HG03460 (cell line): Measurements from ENCODE around the gene GARIN5A.
"Not testable (repeated sequence)": the region's sequence is repeated elsewhere in the genome, so short reads cannot be mapped to it uniquely, and the experiment has no call there.

Source experiments
- ATAC-seq: cut with Tn5 transposase; IDR thresholded peaks from one replicate; pipeline ENCODE4 v1.9.1; 2021; ENCODE audit not compliant: unreplicated experiment

The GARIN5A gene

GRCh38 chr19:50465986-50466705, 10.5 kb downstream of the GARIN5A start:
- ATAC-seq: no peak

- ATAC-seq: no peak
Measured at GRCh38 chr19:50465000-50465399, 11.6 kb downstream of the GARIN5A start.

GRCh38 chr19:50464348-50464747, 12.3 kb downstream of the GARIN5A start:
- no peak for ATAC-seq

- ATAC-seq: no peak
Measured at GRCh38 chr19:50462970-50463369, 13.7 kb downstream of the GARIN5A start.

- ATAC-seq: no peak
Measured at GRCh38 chr19:50461066-50461875, 15.4 kb downstream of the GARIN5A start.

- ATAC-seq: peak; percentile 60
Measured at GRCh38 chr19:50460161-50460765, 16.4 kb downstream of the GARIN5A start.

- no peak for ATAC-seq
Measured at GRCh38 chr19:50459638-50460037, 17.0 kb downstream of the GARIN5A start.

- ATAC-seq: no peak
Measured at GRCh38 chr19:50459067-50459456, 17.6 kb downstream of the GARIN5A start.

- ATAC-seq: no peak
Measured at GRCh38 chr19:50458396-50459066, 18.1 kb downstream of the GARIN5A start.

GRCh38 chr19:50457300-50457699, 19.3 kb downstream of the GARIN5A start:
- ATAC-seq: no peak

- ATAC-seq: no peak
Measured at GRCh38 chr19:50455992-50456391, 20.7 kb downstream of the GARIN5A start.

GRCh38 chr19:50453243-50453642, 23.4 kb downstream of the GARIN5A start:
- no peak for ATAC-seq

GRCh38 chr19:50451223-50451534, 25.5 kb downstream of the GARIN5A start:
- no peak for ATAC-seq

- no peak for ATAC-seq
Measured at GRCh38 chr19:50450369-50451222, 26.1 kb downstream of the GARIN5A start.

GRCh38 chr19:50449236-50449899, 27.3 kb downstream of the GARIN5A start:
- no peak for ATAC-seq

GRCh38 chr19:50447750-50448149, 28.9 kb downstream of the GARIN5A start:
- ATAC-seq: no peak

- no peak for ATAC-seq
Measured at GRCh38 chr19:50447053-50447452, 29.6 kb downstream of the GARIN5A start.

GRCh38 chr19:50444059-50444458, 32.6 kb downstream of the GARIN5A start:
- ATAC-seq: no peak

GRCh38 chr19:50439130-50439529, 37.5 kb downstream of the GARIN5A start:
- ATAC-seq: not testable (repeated sequence)

- no peak for ATAC-seq
Measured at GRCh38 chr19:50437862-50438449, 38.7 kb downstream of the GARIN5A start.
